Lower leg skin (tissue), 4 donors: ENCODE measurements around the gene SPATA25. TPM values are rescaled to one million over a fixed set of nuclear protein-coding genes. Genes with fewer than 3 reads are reported as not detected.

Experiments
- DNase-seq, 2 donors: peaks; one replicate each; pipeline ENCODE4 v3.0.0-alpha.2; 2019; ENCODE audit warnings: low spot score in 2 of 2
- H3K4me3 ChIP-seq: fragments of 200-600 bp; sonication (generic); 2 replicates; pipeline ENCODE4 v1.5.1; 2017; ENCODE audit warnings: mild to moderate bottlenecking, low read depth; ENCODE audit not compliant: poor library complexity, severe bottlenecking
- POLR2A ChIP-seq, 2 donors: fragments of 450-650 bp; IDR thresholded peaks; one replicate each; pipeline ENCODE4 v1.6.1; 2016 to 2017; ENCODE audit warnings: antibody characterized with exemption in 2 of 2, mild to moderate bottlenecking in 1 of 2, moderate library complexity in 1 of 2
- WGBS, 2 donors: methylation state at CpG; one replicate each; pipeline ENCODE4 v1.1.5; 2018; 5-methylcytosine and 5-hydroxymethylcytosine counted together
- intact Hi-C: fragments of 100-400 bp; cut with DNase I; formaldehyde crosslinking; loops from one replicate; pipeline ENCODE4 v1.15.0; 2023; ENCODE audit warnings: low total_unique reads
- total RNA-seq, 4 donors: library from RNA; depleted of rRNA; stranded (reverse); fragments of >200 nt; gene quantifications; one replicate each; pipeline ENCODE4 v1.1.0, GENCODE V29; 2016
- TF ChIP-seq, protein P1 (sequence below), 3 donors: fragments of 450-650 bp; IDR thresholded peaks; one replicate each; pipeline ENCODE4 v1.5.1; 2016; ENCODE audit warnings: antibody characterized with exemption in 3 of 3, mild to moderate bottlenecking in 3 of 3, moderate library complexity in 2 of 3

The SPATA25 gene
- total RNA-seq, 4 donors from 2014 or later = 0.59 to 3.6 (median 1.8) TPM

DNA sequence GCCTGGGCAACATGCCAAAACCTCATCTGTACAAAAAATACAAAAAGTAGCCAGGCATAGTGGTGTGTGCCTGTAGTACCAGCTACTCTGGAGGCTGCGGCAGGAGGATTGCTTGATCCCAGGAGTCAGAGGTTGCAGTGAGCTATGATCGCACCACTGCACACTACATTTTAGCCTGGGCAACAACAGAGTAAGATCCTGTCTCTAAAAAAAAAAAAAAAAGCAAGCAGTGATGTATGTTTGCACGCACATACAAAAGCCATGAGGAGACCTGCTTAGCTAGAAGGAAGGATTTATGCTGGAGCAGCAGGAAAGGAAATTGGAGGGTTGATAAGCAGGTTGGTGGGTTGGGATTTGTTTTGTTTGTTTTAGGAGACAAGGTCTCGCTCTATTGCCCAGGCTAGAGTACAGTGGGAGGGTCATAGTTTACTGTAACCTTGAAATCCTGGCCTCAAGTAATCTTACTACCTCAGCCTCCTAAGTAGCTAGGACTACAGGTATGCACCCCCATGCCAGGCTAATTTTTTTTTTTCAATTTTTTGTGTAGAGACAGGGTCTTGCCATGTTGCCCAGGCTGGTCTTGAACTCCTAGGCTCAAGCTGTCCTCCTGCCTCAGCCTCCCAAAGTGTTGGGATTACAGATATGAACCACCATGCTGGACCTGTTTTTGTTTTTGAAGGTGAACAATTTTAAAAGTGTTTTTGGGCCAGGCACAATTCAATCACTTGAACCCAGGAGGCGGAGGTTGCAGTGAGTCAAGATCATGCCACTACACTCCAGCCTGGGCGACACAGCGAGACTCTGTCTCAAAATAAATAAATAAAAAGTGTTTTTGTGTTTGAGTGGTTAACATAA is 26.0 kb downstream of the SPATA25 start:
- DNase-seq = no peak
- H3K4me3 ChIP-seq = no peak overlapping the region
- no peak for TF ChIP-seq POLR2A (IDR thresholded peaks at IDR 0.05)
- TF ChIP-seq, protein P1, sequence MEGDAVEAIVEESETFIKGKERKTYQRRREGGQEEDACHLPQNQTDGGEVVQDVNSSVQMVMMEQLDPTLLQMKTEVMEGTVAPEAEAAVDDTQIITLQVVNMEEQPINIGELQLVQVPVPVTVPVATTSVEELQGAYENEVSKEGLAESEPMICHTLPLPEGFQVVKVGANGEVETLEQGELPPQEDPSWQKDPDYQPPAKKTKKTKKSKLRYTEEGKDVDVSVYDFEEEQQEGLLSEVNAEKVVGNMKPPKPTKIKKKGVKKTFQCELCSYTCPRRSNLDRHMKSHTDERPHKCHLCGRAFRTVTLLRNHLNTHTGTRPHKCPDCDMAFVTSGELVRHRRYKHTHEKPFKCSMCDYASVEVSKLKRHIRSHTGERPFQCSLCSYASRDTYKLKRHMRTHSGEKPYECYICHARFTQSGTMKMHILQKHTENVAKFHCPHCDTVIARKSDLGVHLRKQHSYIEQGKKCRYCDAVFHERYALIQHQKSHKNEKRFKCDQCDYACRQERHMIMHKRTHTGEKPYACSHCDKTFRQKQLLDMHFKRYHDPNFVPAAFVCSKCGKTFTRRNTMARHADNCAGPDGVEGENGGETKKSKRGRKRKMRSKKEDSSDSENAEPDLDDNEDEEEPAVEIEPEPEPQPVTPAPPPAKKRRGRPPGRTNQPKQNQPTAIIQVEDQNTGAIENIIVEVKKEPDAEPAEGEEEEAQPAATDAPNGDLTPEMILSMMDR (IDR thresholded peaks at IDR 0.05) = no peak
- intact Hi-C loops = no loop called here
- WGBS, 2 donors = 91 to 96% methylated on average over 7 of the region's 7 CpGs

- 74 to 75% methylated on average over 7 of the region's 7 CpGs for WGBS, 2 donors
- DNase-seq = no peak
- H3K4me3 ChIP-seq = no peak overlapping the region
- TF ChIP-seq, protein P1 (IDR thresholded peaks at IDR 0.05) = no peak
- TF ChIP-seq POLR2A (IDR thresholded peaks at IDR 0.05) = no peak
- intact Hi-C loops = no loop called here
Observed at GRCh38 chr20:45860560-45861220, 26.7 kb downstream of the SPATA25 start.

DNA sequence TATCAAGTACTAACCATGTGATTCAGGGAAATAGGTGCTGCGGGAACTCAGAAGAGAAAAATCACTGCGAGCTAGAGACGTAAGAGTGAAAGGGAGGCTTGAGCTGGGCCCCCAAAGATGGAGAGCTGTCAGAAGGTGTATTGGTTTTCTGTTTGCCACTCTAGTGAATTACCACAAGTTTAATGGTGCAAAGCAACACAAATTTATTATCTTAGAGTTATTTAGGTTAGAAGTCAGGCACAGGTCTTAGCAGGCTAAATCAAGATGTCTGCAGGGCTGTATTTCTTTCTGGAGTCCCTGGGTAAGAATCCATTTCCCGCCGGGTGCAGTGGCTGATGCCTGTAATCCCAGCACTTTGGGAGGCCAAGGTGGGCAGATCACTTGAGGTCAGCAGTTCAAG is 27.5 kb downstream of the SPATA25 start:
- H3K4me3 ChIP-seq = no peak overlapping the region
- no peak for TF ChIP-seq POLR2A (IDR thresholded peaks at IDR 0.05)
- TF ChIP-seq, protein P1 (IDR thresholded peaks at IDR 0.05) = no peak
- intact Hi-C loops = no loop called here
- no peak for DNase-seq
- 93% methylated on average over 5 of the region's 5 CpGs for WGBS, 2 donors

DNA sequence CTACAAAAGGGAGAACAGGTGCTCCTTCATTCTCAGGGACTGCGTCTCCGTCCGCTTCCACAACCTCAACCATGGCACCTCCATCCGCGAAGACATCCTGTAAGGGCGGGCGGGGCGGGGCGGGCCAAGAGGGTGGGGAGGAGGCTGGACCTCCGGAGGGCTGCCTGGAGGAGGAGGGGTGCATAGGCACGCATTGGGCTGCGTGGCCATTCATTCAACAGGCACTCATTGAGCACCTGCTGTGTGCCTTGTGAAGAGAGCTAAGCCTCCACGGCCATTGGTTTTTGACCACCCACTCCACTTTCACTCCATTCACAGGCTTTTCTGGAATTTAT is 29.6 kb downstream of the SPATA25 start:
- DNase-seq = no peak
- 11 to 15% methylated on average over 13 of the region's 13 CpGs for WGBS, 2 donors
- intact Hi-C loops = no loop called here
- TF ChIP-seq POLR2A (IDR thresholded peaks at IDR 0.05) = no peak
- TF ChIP-seq, protein P1 (IDR thresholded peaks at IDR 0.05) = no peak
- H3K4me3 ChIP-seq = peak overlapping the region; percentile 38

DNA sequence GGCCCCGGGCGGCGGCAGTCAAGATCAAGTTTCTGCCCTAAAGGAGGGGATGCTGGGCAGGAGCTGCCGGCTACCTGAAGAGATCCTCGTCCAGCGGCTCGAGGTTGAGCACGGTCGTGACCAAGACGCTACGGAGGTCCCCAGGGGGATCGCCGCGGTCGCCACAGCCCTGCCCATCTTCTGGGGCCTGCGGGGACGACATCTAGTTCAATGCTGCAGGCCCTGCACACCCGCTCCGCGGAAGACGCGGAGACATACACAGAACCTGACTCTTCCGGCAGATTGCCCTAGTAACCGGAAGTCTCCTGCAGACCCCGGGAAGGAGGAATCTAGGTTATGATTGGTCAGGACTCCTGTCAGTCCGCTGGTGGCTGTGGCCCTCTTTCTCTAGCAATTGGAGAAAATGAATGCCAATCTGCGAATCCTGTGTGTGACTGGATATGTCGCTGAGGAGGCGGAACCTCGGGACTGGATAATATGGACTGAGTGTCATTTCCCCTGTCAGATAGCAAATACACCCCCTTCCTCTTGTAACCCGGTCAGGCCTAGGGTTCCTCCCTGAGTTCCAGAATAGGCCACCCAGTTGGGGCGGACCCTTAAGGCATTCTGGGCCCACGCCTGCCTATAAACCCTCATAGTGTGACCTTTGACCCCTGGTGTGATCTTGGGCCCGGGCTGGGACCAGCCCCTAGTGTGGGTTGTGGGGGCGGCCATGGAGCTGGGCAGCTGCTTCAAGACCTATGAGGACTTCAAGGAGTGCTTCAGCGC is 30.1 kb downstream of the SPATA25 start, which contains the start of the genes ACOT8 and ZSWIM3:
Gene ACOT8, minus strand, starts transcription at position 279 of the 768 bp plus-strand sequence. Its CDS starts 77 bp downstream, at position 202.
Gene ZSWIM3, plus strand, starts transcription at position 501 of the 768 bp plus-strand sequence. Its CDS starts 212 bp downstream, at position 713.
- WGBS, 2 donors = 0% methylated on average over 32 to 36 of the region's 36 CpGs
- peak within 1 kb of the TSS; percentile 83 for H3K4me3 ChIP-seq
- DNase-seq = peak; percentile 98 to 99
- intact Hi-C loops = no loop called here
- TF ChIP-seq POLR2A (IDR thresholded peaks at IDR 0.05) = no peak
- TF ChIP-seq, protein P1 (IDR thresholded peaks at IDR 0.05) = peak in 1 of 3 donors; percentile 61
